Endothelial cell (in vitro differentiated cells): ENCODE results near the gene CFAP73. TPM values are rescaled to one million over a fixed set of nuclear protein-coding genes. Genes with fewer than 3 reads are reported as not detected.
A peak's percentile ranks its signal among the peaks of the same experiment; 100 is the strongest.

ENCODE experiments used
- DNase-seq: peaks from one replicate; pipeline ENCODE4 v3.0.0; 2021; ENCODE audit warnings: low spot score
- H3K27ac Mint-ChIP-seq: one replicate; pipeline ENCODE4 v1.8.0; 2021; ENCODE audit warnings: mixed read lengths, inconsistent platforms; ENCODE audit not compliant: unreplicated experiment
- H3K27me3 Mint-ChIP-seq: one replicate; pipeline ENCODE4 v1.8.0; 2021; ENCODE audit warnings: mild to moderate bottlenecking, moderate library complexity, mixed read lengths, inconsistent platforms; ENCODE audit not compliant: unreplicated experiment
- H3K36me3 Mint-ChIP-seq: one replicate; pipeline ENCODE4 v1.8.0; 2021; ENCODE audit warnings: mild to moderate bottlenecking, low read depth, mixed read lengths, inconsistent platforms; ENCODE audit not compliant: unreplicated experiment
- H3K4me1 Mint-ChIP-seq: one replicate; pipeline ENCODE4 v1.8.0; 2021; ENCODE audit warnings: mild to moderate bottlenecking, mixed read lengths, inconsistent platforms; ENCODE audit not compliant: unreplicated experiment
- H3K4me3 Mint-ChIP-seq: one replicate; pipeline ENCODE4 v1.8.0; 2021; ENCODE audit warnings: mild to moderate bottlenecking, mixed read lengths, inconsistent platforms; ENCODE audit not compliant: unreplicated experiment
- H3K9me3 Mint-ChIP-seq: one replicate; pipeline ENCODE4 v1.8.0; 2021; ENCODE audit warnings: mixed read lengths, inconsistent platforms; ENCODE audit not compliant: unreplicated experiment
- total RNA-seq: library from RNA; stranded (reverse); fragmentation: NEBNext Ultra II Directional; extraction: Animal tissue kit (Norgen Biotek cat#: 25700); gene quantifications from one replicate; pipeline ENCODE4 v1.2.1, GENCODE V29; 2021; ENCODE audit not compliant: unreplicated experiment
- TF ChIP-seq, protein P1 (sequence below): fragments of 200-600 bp; sonication (generic); IDR thresholded peaks from one replicate; pipeline ENCODE4 v1.5.0; 2021; ENCODE audit warnings: antibody characterized with exemption; ENCODE audit not compliant: unreplicated experiment

Gene CFAP73
- total RNA-seq, 1 donor from 2014 or later: not detected

DNA sequence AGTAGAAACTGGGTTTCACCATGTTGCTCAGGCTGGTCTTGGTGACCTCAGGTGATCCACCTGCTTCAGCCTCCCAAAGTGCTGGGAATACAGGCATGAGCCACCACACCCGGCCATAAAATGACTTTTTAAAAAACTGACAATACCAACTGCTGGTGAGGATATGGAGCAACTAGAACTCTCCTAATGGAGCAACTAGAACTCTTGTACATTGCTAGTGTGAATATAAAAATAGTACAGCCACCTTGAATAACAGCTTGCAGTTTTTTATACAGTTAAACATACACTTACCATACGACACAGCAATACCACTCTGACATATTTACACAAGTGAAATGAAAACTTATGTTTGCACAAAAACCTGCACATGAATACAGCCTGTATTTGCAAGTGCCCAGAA lies 2.5 kb upstream of the CFAP73 start:
- Mint-ChIP-seq H3K27ac (no peak overlapping the region), H3K4me1 (peaks cover 1% of the 10 kb centered on the region), H3K9me3 (no peaks in the 10 kb centered on the region), H3K4me3 (no peak overlapping the region), H3K36me3 (peaks cover under 1% of the 10 kb centered on the region), H3K27me3 (peaks cover 8% of the 10 kb centered on the region)
- TF ChIP-seq, protein P1, sequence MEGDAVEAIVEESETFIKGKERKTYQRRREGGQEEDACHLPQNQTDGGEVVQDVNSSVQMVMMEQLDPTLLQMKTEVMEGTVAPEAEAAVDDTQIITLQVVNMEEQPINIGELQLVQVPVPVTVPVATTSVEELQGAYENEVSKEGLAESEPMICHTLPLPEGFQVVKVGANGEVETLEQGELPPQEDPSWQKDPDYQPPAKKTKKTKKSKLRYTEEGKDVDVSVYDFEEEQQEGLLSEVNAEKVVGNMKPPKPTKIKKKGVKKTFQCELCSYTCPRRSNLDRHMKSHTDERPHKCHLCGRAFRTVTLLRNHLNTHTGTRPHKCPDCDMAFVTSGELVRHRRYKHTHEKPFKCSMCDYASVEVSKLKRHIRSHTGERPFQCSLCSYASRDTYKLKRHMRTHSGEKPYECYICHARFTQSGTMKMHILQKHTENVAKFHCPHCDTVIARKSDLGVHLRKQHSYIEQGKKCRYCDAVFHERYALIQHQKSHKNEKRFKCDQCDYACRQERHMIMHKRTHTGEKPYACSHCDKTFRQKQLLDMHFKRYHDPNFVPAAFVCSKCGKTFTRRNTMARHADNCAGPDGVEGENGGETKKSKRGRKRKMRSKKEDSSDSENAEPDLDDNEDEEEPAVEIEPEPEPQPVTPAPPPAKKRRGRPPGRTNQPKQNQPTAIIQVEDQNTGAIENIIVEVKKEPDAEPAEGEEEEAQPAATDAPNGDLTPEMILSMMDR: no peak
- DNase-seq: no peak

DNA sequence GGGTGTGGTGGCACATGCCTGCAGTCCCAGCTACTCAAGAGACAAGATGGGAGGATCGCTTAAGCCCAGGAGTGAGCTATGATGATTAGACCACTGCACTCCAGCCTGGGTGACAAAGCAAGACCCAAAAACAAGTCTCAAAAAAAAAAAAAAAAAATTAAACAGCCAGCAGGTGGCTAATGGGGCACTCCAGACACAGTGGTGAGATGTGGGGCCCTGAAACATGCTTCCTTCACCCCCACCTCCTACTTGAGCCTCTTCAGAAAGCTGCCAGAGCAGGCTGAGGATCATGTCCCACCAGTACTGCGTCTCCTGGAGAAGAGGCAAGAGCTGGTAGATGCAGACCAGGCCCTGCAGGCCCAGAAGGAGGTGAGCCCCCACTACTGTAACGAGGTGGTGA lies 2.1 kb downstream of the CFAP73 start:
- peaks cover 5% of the 10 kb centered on the region for H3K36me3 Mint-ChIP-seq
- no peak for DNase-seq
- no peak overlapping the region for H3K27ac Mint-ChIP-seq
- TF ChIP-seq, protein P1: no peak
- no peaks in the 10 kb centered on the region for H3K9me3 Mint-ChIP-seq
- H3K27me3 Mint-ChIP-seq: peaks cover 15% of the 10 kb centered on the region
- H3K4me3 Mint-ChIP-seq: no peak overlapping the region
- H3K4me1 Mint-ChIP-seq: peaks cover 6% of the 10 kb centered on the region

DNA sequence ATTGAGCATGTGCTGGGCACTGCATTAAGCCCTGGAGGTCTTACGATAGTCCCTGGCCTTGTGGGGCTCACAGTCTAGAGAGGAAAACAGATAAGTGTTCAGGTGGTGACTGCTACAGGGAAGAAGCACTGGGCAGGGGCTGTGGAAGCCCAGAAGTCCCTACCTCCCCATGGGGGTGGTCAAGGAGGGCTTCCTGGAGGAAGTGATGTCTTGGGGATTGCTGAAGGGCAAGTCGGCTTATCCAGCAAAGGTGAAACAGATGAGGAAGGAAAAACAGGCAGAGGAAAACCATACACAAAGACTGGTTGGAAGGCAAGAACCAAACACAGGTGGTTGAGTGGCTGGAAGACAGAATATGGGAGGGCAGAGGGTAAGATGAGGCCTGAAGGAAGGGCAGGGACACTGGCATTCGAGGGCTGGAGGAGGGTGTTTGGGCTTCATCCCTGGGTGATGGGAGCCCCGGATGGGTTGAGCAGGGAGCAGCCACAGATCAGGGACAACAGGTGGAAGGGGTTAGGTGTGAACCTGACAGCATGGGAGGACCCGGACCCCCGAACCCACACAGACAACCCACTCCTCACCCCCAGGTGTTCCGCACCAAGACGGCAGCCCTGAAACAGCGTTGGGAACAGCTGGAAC lies 2.8 kb downstream of the CFAP73 start:
- H3K9me3 Mint-ChIP-seq: no peaks in the 10 kb centered on the region
- peak overlapping the region; percentile 71 for H3K4me3 Mint-ChIP-seq
- no peak for DNase-seq
- peaks cover 6% of the 10 kb centered on the region for H3K4me1 Mint-ChIP-seq
- peaks cover 15% of the 10 kb centered on the region for H3K27me3 Mint-ChIP-seq
- H3K27ac Mint-ChIP-seq: peak overlapping the region; percentile 1
- TF ChIP-seq, protein P1: no peak
- peaks cover 12% of the 10 kb centered on the region for H3K36me3 Mint-ChIP-seq

DNA sequence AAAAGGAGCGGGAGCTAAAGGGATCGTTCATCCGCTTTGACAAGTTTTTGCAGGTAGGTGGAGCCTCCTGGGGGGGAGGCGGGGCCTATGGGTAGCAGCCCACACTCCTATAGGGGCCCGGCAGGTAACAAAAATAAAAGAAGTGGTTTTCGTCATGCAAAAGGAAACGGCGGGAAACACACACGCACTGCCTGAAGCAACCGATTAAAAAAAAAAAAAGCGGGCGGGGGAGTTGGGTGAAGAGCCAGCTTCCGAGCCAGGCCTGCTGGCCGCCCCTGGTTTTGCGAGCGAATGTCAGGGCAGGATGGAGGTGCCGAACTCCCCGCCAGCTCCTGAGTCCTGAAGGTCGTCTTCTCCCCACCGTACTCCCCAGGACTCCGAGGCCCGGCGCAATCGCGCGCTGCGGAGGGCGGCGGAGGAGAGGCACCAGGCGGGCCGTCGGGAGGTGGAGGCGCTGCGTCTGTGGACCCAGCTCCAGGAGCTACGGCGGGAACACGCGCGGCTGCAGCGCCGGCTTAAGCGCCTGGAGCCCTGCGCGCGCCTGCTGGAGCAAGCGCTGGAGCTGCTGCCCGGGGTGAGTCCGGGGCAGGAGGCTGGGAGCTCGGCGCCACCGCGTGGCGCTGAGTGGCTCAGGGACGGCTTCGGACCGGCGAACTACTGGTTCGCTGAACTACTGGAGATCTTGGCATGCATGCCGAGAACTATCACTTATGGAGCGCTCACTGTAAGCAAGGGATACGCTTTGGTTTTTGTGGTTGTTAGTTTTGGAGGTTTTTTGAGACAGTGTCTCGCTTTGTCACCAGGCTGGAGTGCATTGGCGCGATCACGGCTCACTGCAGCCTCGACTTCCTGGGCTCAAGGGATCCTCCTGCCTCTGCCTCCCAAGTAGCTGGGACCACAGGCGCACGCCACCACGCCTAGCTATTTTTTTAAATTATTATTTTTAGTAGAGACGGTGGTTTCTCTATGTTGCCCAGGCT lies 3.6 kb downstream of the CFAP73 start:
- Mint-ChIP-seq H3K27ac (no peak overlapping the region), H3K9me3 (no peaks in the 10 kb centered on the region), H3K36me3 (peaks cover 16% of the 10 kb centered on the region), H3K27me3 (peaks cover 15% of the 10 kb centered on the region), H3K4me1 (peaks cover 6% of the 10 kb centered on the region), H3K4me3 (no peak overlapping the region)
- DNase-seq: peak; percentile 71
- TF ChIP-seq, protein P1: no peak
